Measurements from ENCODE around the gene MEF2C. TPM values are rescaled to one million over a fixed set of nuclear protein-coding genes. Genes with fewer than 3 reads are reported as not detected.

The MEF2C gene
- total RNA-seq, 2 donors from 2014 or later = 7.0 to 23.7 TPM

- WGBS, 2 donors = 70 to 88% methylated on average over 4 of the region's 4 CpGs
- no peak for ATAC-seq
- Histone ChIP-seq H3K4me1 (no peaks in the 10 kb centered on the region), H3K27me3 (no peaks in the 10 kb centered on the region), H3K4me3 (no peak overlapping the region), H3K27ac (no peak overlapping the region), H3K9me3 (no peaks in the 10 kb centered on the region), H3K36me3 (replicated peaks in 1 of 2; ENCODE audit: insufficient read depth in 1 of 2, low read depth in 2 of 2) (no peaks in the 10 kb centered on the region)
- TF ChIP-seq CTCF (IDR thresholded peaks at IDR 0.05) (no peak), POLR2A (IDR thresholded peaks at IDR 0.05) (no peak)
- intact Hi-C loops (cut with DNase I) = no loop called here
- no peak for DNase-seq
Observed at GRCh38 chr5:88841212-88841611, 41.8 kb downstream of the MEF2C start.

- no peaks in the 10 kb centered on the region for H3K27me3 ChIP-seq
- H3K9me3 ChIP-seq = no peaks in the 10 kb centered on the region
- no peaks in the 10 kb centered on the region for H3K4me1 ChIP-seq
- no peak overlapping the region for H3K4me3 ChIP-seq
- TF ChIP-seq POLR2A (IDR thresholded peaks at IDR 0.05) (no peak), CTCF (IDR thresholded peaks at IDR 0.05) (no peak)
- intact Hi-C loops (cut with DNase I) = no loop called here
- ATAC-seq (no peak), DNase-seq (no peak)
- no peaks in the 10 kb centered on the region for H3K36me3 ChIP-seq (replicated peaks in 1 of 2; ENCODE audit: insufficient read depth in 1 of 2, low read depth in 2 of 2)
- H3K27ac ChIP-seq = no peak overlapping the region
Observed at GRCh38 chr5:88840495-88840894, 42.5 kb downstream of the MEF2C start.

GRCh38 chr5:88839238-88839637 lies 43.7 kb downstream of the MEF2C start:
- intact Hi-C loops (cut with DNase I) = no loop called here
- DNase-seq (no peak), ATAC-seq (no peak)
- Histone ChIP-seq H3K27ac (no peak overlapping the region), H3K4me3 (no peak overlapping the region), H3K36me3 (replicated peaks in 1 of 2; ENCODE audit: insufficient read depth in 1 of 2, low read depth in 2 of 2) (no peaks in the 10 kb centered on the region), H3K4me1 (no peaks in the 10 kb centered on the region), H3K9me3 (no peaks in the 10 kb centered on the region), H3K27me3 (no peaks in the 10 kb centered on the region)
- TF ChIP-seq POLR2A (IDR thresholded peaks at IDR 0.05) (no peak), CTCF (IDR thresholded peaks at IDR 0.05) (no peak)
- 87 to 89% methylated on average over 4 of the region's 4 CpGs for WGBS, 2 donors

GRCh38 chr5:88838500-88838899 lies 44.5 kb downstream of the MEF2C start:
- Histone ChIP-seq H3K36me3 (replicated peaks in 1 of 2; ENCODE audit: insufficient read depth in 1 of 2, low read depth in 2 of 2) (no peaks in the 10 kb centered on the region), H3K9me3 (no peaks in the 10 kb centered on the region), H3K27me3 (no peaks in the 10 kb centered on the region), H3K27ac (no peak overlapping the region), H3K4me1 (no peaks in the 10 kb centered on the region), H3K4me3 (no peak overlapping the region)
- 62 to 69% methylated on average over 1 of the region's 1 CpG for WGBS, 2 donors
- no peak for TF ChIP-seq CTCF (IDR thresholded peaks at IDR 0.05)
- TF ChIP-seq POLR2A (IDR thresholded peaks at IDR 0.05) = no peak
- no peak for ATAC-seq
- no peak for DNase-seq
- intact Hi-C loops (cut with DNase I) = no loop called here

GRCh38 chr5:88837817-88838216 lies 45.2 kb downstream of the MEF2C start:
- Histone ChIP-seq H3K4me3 (no peak overlapping the region), H3K4me1 (no peaks in the 10 kb centered on the region), H3K36me3 (replicated peaks in 1 of 2; ENCODE audit: insufficient read depth in 1 of 2, low read depth in 2 of 2) (no peaks in the 10 kb centered on the region), H3K27me3 (no peaks in the 10 kb centered on the region), H3K27ac (no peak overlapping the region), H3K9me3 (no peaks in the 10 kb centered on the region)
- TF ChIP-seq POLR2A (IDR thresholded peaks at IDR 0.05) (no peak), CTCF (IDR thresholded peaks at IDR 0.05) (no peak)
- ATAC-seq (no peak), DNase-seq (no peak)
- intact Hi-C loops (cut with DNase I) = no loop called here
- WGBS, 2 donors = 71 to 72% methylated on average over 1 of the region's 1 CpG
